ENCODE results near the gene KEAP1. TPM values are rescaled to one million over a fixed set of nuclear protein-coding genes. Genes with fewer than 3 reads are reported as not detected.

KEAP1 gene
- total RNA-seq, 4 donors from 2014 or later: 66.2 to 86.9 (median 76.4) TPM

- Histone ChIP-seq H3K4me3 (no peak overlapping the region), H3K27me3 (peaks cover 0 to 44% (median 0%) of the 10 kb centered on the region in 4 donors), H3K9me3 (no peaks in the 10 kb centered on the region), H3K4me1 (peaks cover 7 to 58% (median 13%) of the 10 kb centered on the region in 3 donors), H3K27ac (no peak overlapping the region), H3K36me3 (peaks cover 0 to under 1% (median 0%) of the 10 kb centered on the region in 3 donors)
- intact Hi-C loops (cut with DNase I): no loop called here
- TF ChIP-seq CTCF (IDR thresholded peaks at IDR 0.05) (no peak), POLR2A (IDR thresholded peaks at IDR 0.05) (no peak)
- 86 to 95% methylated on average over 15 to 16 of the region's 16 CpGs for WGBS, 2 donors
- DNase-seq: no peak
Measured at GRCh38 chr19:10508036-10508435, 4.9 kb upstream of the KEAP1 start.

GRCh38 chr19:10505583-10506229 lies 2.5 kb upstream of the KEAP1 start:
- Histone ChIP-seq H3K4me3 (no peak overlapping the region), H3K9me3 (no peaks in the 10 kb centered on the region), H3K27me3 (peaks cover 0 to 24% (median 0%) of the 10 kb centered on the region in 4 donors), H3K36me3 (no peaks in the 10 kb centered on the region), H3K27ac (peak overlapping the region in 1 of 4 donors; percentile 23), H3K4me1 (peaks cover 18 to 49% (median 21%) of the 10 kb centered on the region in 3 donors)
- intact Hi-C loops (cut with DNase I): no loop called here
- DNase-seq: no peak
- TF ChIP-seq POLR2A (IDR thresholded peaks at IDR 0.05) (no peak), CTCF (IDR thresholded peaks at IDR 0.05) (peak; percentile 73 to 89 (median 86))
- 25 to 26% methylated on average over 17 of the region's 17 CpGs for WGBS, 2 donors

GRCh38 chr19:10502524-10503001 lies 593 bp downstream of the KEAP1 start:
- TF ChIP-seq POLR2A (IDR thresholded peaks at IDR 0.05) (peak in 2 of 4 donors; percentile 73 to 86), CTCF (IDR thresholded peaks at IDR 0.05) (peak in 2 of 6 experiments; percentile 4 to 18)
- Histone ChIP-seq H3K27me3 (no peaks in the 10 kb centered on the region), H3K9me3 (no peaks in the 10 kb centered on the region), H3K27ac (peak overlapping the region; percentile 98 to 99 (median 98)), H3K4me3 (peak overlapping the region; percentile 89 to 97 (median 94)), H3K36me3 (peaks cover 0 to 27% (median 14%) of the 10 kb centered on the region in 3 donors), H3K4me1 (peaks cover 31 to 60% (median 37%) of the 10 kb centered on the region in 3 donors)
- intact Hi-C loops (cut with DNase I): loop anchor here (5.0 kb wide), 1 partner anchor 65 kb away; the partner anchor contains the start of genes CDKN2D and KRI1
- WGBS, 2 donors: no CpG with 5 or more reads among the region's 65 CpGs
- peak; percentile 57 for DNase-seq

- peaks cover 0 to 32% (median 19%) of the 10 kb centered on the region in 3 donors for H3K36me3 ChIP-seq
- intact Hi-C loops (cut with DNase I): loop anchor here (5.0 kb wide), 1 partner anchor 65 kb away; the partner anchor contains the start of genes CDKN2D and KRI1
- no peaks in the 10 kb centered on the region for H3K27me3 ChIP-seq
- peak overlapping the region; percentile 89 to 97 (median 94) for H3K4me3 ChIP-seq
- TF ChIP-seq CTCF (IDR thresholded peaks at IDR 0.05) (no peak), POLR2A (IDR thresholded peaks at IDR 0.05) (no peak)
- no peak for DNase-seq
- H3K4me1 ChIP-seq: peaks cover 31 to 65% (median 41%) of the 10 kb centered on the region in 3 donors
- no peaks in the 10 kb centered on the region for H3K9me3 ChIP-seq
- peak overlapping the region; percentile 98 to 99 (median 98) for H3K27ac ChIP-seq
- 0 to 2% methylated on average over 1 to 6 of the region's 35 CpGs for whole genome bisulfite sequencing, 2 donors
Measured at GRCh38 chr19:10501971-10502523, 1.1 kb downstream of the KEAP1 start.

- DNase-seq: no peak
- Histone ChIP-seq H3K27ac (peak overlapping the region in 3 of 4 donors; percentile 16 to 98 (median 73)), H3K27me3 (no peaks in the 10 kb centered on the region), H3K4me3 (no peak overlapping the region), H3K4me1 (peaks cover 31 to 60% (median 41%) of the 10 kb centered on the region in 3 donors), H3K36me3 (peaks cover 12 to 50% (median 35%) of the 10 kb centered on the region in 3 donors), H3K9me3 (no peaks in the 10 kb centered on the region)
- 90 to 100% methylated on average over 1 to 2 of the region's 2 CpGs for WGBS, 2 donors
- TF ChIP-seq POLR2A (IDR thresholded peaks at IDR 0.05) (no peak), CTCF (IDR thresholded peaks at IDR 0.05) (no peak)
- intact Hi-C loops (cut with DNase I): loop anchor here (5.0 kb wide), 1 partner anchor 67 kb away; the partner anchor contains the start of genes CDKN2D and KRI1
Measured at GRCh38 chr19:10500247-10500592, 2.9 kb downstream of the KEAP1 start.

Data from esophagus squamous epithelium (tissue), 5 donors.